ENCODE results near the gene ACTR3.

Gene ACTR3

DNA sequence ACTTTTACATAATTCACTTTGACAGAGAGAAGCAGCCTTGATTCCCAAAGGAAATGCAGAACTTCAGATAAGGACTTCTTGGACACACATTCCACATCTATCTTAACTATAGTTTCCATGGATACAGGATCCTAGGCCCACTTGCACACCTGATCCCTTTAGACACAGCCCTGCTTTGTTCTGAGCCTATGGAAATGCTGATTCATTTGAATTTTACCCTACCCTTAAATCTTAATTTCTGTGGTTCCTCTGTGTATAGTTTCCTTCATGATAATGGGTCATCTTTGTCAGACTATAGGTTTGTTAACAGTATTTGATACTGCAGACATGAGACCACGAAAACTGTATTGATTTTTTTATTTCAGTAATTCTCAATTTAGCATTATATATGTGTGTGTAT is 77.4 kb downstream of the ACTR3 start:
- DNase-seq: no peak

DNA sequence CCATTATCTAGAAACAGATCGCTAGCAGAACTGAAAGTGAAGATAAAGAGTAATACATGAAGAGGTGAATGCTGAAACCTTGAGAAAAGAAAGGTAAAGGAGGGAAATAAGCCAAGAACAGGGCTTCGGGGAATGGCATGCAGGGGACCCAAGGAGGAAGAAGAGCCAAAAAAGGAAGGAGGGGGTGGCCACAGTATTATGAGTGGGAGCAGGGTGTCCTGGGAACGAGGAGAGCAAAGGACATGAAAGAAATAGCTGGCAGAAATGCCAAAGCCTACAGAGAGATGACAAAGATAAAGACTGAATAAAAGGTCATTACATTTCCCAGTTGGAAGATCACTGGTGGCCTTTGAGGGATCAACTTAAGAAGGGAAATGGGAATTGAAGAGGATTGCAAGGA is 82.9 kb downstream of the ACTR3 start:
- DNase-seq: no peak

DNA sequence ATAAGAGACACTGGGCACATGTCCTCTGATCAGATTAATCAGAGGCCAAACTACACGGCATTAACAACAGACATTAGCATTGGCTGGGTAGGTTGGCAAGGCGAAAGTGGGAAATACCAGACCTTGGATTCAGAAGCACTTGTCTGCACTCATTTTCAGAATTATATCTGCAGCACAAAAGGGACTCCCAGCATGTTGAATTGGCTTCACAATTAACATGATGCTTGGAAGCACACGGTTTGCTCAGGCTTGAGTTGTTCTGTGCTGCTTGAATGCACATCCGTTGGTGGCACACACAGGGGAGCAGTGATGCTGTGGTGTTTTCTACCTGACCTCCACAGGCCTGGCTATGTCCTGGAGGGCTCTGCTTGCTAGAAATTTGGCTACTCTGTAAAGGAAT is 83.9 kb downstream of the ACTR3 start:
- DNase-seq: no peak

DNA sequence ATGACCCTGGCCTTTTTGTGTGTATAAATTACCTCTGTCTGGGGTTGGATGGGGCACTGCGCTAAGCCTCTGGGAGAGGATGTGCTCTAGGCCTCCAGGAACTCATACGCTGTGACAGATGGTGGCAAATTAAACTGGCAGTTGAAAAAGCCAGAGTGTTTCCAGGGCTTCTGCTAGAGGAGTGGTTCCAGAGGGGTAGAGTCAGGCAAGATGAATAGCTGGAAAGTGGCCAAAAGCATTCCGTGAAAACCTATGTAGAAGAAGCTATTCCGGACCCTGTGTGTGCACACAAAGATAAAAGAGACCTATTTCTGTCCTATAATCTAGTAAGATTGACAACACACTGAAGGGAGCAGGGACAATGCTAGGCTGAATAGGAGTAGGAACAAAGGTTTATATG is 84.8 kb downstream of the ACTR3 start:
- DNase-seq: no peak

DNA sequence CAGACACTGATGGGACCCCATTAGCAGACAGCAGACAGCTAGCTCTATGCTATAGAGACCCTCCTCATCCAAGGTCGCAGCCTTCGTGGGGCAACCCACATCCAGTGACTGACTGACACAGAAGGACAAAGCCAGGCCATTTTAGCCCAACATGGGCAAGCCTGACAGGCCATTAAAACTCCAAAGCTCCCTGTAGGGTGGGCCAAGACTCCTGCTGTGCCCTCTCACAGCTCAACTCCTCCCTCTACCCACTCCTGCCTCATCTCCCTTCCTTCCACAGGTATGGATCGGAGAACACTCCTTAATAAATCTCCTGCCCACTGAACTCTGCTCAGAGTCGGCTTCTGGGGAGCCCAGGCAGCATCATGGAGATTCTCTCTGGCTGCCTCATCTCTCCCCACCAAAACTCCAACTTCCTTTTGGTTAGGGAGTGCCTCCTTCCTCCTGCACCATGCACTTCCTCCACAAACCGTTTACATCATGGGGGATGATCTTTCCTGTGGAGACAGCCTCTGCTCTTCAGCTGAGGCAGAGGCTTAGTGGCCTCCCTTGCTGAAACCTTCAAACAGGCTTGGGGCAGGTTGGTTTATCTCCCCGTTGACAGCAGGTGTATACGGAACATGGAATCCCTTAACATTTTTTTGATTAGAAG is 86.5 kb downstream of the ACTR3 start:
- no peak for DNase-seq

DNA sequence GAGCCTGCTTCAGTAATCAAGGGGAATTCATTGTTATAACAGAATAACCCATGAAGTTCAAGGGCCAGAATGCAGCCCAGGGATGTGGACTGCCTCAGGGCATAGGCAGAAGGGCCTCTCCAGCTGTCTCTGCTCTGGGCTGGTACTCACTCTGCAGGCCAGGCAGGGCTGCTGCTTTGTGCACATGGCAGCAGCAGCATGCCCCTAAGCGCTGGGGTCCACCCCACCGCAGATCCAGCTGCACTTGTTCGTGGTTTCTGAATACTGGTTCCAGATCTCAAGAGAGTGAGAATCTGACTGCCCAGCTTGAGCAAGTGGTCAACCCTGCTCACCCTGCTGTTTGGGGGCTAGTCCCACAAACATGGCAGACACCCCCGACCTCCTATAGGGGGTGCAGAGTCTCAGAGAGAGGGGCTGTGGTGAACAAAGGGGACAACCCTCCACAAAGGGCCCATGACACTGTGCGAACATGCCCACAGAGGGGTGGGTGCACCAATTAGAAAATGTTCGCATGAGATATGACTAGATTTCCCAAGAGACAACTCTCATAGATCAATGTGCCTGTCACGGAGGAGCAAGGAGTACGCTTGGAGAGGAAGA is 87.3 kb downstream of the ACTR3 start:
- no peak for DNase-seq

DNA sequence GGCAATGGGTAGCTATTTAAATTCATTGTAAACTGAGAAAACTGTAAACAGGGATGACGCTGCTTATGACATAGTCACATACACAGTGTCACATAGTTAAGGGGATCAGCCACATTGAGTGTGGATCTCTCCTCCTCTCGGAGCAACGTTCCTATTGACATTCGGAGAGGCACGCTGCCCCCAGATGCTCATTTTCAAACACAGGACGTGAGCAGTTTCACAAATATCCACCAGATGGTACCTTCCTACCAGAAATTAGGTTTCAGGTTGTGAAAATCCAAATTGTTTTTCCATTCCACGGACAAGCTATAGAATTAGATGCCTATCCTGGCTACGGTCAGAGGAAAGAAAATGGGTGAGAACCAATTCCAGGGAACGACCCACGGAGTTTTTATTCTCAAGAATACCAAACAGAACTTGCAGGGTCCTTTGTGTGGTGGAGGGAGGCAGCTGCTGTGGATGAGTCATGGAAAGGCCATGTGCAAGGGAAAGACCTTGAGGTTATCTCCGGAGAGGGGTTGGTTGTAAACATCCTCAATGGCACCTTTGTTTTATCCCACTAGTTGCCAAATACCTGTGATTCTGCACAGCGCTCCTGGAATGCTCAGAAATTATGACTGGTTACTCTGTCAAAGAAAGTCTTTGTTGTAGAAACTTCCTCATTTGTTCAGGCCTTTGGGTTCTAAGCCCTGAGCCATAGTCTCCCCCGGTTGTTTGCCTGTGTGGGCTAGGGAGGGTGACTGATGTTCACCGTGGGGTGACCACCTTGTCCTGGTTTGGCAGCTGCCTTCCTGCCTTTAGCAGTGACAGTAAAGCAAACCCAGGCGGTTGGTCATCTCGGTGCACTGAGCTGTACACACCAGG is 88.0 kb downstream of the ACTR3 start:
- no peak for DNase-seq

DNA sequence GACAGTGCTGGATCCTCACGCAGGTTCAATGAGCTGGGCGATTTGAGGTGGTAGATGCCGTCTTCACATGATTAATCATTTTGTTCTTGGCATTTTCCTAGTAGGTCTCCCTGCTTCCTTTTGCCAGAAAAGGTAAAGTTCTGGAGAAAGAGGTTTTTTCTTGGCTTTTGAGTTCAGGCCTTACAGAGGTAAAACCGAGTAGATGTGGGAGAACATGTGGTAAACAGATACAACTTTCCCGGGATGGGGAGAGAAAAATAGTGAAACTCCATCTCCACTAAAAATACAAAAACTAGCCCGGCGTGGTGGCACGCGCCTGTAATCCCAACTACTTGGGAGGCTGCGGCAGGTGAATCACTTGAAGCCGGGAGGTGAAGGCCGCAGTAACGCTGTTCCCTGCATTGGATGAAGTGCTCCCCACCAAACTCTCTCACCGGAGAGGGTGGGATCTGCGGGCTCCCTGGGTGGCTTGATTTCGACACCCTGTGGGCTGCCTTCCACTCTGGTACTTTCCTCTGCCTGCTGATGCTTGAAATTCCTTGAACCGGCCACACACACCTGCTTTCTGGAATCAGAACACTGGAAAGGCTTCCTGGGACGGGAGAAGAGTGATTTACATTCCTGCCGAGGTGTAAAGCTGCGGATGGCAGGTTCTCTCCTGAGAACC is 88.8 kb downstream of the ACTR3 start:
- DNase-seq: no peak

DNA sequence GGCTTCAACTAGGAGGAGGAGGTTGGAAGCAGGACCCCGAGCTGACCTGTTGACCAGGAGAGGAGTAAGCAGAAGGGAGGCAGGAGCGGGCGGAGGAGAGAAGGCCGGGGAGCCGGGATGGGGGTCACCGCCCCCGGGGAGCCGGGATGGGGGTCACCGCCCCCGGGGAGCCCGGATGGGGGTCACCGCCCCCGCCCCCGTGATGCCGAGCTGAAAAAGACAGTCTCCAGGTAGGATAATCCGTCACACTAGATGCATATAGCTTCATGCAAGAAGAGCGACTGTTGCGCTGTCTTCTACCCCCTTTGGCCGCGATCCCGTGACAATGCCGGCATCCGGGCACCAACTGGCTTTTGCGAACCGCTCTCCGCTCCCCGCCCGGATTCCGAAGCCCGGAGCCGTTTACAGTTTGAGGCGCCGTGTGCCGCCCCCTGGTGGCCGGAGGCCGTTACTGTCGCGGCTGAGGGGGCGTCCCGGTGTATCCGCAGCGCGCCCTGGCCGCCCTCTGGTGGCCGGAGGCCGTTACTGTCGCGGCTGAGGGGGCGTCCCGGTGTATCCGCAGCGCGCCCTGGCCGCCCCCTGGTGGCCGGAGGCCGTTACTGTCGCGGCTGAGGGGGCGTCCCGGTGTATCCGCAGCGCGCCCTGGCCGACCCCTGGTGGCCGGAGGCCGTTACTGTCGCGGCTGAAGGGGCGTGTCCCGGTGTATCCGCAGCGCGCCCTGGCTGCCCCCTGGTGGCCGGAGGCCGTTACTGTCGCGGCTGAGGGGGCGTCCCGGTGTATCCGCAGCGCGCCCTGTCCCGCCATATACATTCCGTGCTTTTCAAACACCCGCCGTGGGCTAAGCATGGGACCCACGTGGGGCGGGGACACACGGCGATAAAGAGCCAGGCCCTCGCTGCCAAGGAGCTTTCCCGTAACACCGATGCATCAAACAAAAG is 89.6 kb downstream of the ACTR3 start:
- no peak for DNase-seq

DNA sequence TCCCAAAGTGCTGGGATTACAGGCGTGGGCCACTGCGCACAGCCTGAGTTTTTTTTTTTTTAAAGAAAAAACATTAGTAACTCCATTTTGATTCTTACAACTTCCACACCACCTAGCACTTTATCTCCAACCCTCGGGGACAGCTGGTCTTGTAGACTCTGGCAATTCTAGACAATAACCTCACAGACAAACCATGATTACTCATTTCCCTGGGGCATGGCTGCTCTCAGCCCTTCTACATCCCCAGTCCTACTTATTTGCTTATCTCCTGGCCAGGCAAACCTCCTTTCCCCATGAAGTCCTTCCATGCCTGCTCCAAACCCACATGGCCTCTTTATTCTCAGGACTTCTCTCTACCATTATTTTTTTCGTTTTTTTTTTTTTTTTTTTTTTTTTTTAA is 91.1 kb downstream of the ACTR3 start:
- DNase-seq: no peak

DNA sequence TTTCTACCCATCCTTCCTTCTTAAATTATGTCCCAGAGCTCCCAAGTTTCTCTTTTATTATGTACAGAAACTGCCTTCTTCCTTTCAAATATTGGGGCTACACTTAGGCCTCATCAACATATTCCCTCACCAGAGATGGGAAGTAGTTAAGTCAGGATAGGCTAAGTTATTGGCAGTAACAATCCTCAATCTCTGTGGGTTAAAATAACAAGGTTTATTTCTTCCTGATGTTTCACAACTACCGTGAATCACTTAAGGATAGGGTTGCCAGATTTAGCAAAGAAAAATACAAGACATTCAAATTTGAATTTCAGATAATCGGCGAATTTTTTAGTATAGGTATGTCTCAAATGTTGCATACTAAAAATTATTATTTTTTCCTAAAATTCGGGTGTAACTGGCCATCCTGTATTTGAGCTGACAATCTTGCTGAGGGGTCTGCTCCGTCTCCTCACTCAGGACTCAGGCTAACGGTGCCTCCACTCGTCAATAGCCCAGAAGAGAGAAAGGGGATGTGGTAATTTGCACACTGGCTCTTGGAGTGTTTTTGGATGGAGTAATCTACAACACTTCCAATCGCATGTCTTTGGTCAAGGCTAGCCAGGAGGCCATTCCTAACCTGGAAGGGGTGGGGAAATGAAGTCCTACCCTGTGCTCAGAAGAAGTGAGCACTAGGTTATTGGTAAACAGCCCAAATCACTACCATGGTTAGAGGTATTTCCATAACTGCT is 91.7 kb downstream of the ACTR3 start:
- DNase-seq: no peak

DNA sequence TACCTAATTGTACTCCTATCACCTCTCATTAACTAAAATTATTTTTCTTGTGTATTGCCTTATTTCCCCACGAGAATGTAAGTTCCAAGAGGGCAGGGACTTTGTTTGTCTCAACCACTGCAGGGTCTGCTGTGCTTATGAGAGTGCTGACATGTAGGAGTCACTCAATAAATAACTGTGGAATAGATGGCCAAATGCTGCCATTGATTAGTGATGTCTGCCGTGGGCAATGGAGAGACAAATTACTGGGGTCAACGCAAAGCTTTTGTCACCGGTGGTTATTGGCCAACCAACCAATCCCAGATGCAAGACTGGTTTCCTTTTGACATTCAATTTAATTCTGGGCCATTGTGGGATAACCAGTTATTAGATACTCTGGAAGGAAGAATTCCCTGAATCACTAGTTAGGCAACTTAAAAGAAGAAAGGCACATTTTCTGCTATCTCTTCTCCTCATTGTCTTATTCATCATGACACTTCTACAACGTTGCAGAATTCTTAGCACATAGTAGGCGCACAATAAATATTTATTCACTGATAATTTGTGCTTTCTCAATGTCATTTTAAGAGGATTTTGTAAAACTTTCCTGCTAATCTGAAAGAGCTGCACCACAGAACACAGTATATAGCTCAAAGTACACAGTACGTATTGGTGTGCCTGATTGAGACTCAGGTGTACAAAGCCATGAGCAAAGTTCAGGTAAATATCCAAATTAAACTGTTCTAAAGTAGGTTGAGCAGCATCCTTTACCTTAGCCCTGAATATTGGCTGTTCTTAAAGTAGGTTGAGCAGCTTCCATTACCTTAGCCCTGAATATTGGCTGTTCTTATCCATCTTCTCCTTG is 95.9 kb downstream of the ACTR3 start:
- no peak for DNase-seq

DNA sequence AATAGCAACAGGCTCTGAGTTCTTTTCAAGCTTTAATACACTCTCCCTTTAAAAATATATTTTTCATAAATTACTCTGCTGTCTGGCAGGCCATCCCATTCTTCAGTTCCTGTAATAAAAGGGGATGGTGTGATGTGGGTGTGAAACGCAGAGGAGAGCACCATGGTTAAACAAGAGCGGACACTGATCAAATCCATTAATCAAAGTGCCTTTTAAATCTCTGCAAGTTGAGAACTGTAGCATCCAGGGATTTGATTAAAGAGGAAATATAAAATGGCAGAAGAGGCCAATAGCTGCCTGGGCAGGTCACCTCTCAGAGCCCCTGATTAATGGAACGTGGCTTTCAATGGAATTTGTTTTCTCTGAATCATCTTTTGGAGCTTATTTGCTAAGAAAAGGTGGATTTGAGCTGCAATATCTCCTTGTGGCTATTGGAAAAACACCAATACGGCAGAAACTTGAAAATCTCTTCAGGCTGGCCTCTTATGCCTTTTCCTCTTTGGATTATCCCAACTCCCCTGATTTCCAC is 96.9 kb downstream of the ACTR3 start:
- DNase-seq: no peak

DNA sequence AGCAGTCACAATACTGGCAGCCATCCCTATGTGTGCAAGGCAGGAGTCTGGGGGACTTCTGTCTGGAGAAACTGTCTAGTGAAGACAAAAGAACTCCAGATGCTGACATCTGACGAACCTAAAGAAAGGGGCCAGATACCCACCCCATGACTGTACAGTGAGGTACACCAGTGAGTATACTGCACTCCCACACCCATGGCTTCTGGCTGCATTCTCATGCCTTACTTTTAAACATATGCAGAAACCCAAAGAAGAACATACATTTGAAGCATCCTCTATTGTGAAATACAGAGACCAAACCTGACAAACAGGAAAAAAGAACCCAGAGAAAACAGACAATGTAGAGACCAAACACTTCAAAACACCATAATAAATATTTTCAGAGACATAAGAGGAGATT is 102.2 kb downstream of the ACTR3 start:
- DNase-seq: no peak

DNA sequence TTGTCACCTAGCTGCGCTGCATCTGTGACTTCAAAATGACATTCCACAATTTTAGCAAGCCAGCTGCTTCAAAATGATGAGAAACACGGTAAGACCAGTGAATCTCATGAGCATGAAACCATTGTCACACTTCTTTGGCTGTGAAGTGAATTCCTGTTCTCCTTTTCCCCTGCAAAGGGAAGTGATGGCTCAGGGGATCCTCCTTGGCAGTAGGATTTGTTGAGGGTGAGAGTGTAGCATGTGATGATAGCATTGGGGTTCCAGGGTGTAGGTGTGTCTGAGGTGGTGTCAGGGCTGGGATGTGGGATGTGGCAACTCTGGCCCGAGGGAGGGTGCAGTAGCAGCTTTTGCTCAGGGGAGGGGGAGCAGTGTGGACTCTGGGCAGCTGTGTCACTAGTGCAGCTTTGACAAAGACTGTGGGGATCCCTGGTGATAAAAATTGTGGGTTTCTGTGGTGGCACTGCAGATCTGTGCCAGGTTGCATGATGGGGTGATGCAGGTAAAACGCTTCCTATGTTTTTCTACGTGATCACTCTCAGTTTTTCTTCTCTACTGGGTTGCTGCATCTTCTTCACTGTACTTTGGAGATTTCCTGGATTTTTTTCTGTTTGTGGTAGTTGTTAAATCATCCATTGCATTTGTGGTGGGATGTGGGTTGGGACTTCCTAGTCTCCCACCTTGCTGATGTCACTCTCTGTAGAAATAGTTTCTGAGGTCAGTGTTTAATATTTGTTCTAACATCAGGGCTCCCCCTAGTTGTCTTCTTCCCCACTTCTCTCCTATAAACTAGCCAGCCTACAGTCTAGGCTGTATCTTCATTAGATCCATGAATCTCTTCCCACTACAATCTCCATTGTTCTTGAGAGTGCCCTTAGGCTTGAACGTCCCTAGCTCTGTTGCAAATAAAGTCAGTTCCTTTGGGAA is 107.0 kb downstream of the ACTR3 start:
- no peak for DNase-seq

DNA sequence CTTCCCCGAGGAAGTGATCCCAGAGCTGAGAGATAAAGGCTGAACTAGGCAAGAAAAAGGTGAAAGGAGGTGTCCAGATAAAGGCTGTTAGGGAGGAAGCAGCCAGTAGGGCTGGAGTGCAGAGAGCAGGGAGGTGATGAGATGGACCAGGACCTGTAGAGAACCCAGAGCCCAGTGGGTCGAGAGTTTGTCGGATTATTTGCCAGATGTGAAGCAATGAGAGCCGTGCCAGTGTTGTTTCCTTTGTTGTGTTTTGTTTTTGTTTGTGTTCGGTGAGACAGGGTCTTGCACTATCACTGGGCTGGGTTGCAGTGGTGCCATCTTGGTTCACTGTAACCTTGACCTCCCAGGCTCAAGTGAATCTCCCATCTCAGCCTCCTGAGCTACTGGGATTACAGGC is 111.3 kb downstream of the ACTR3 start:
- DNase-seq: no peak

DNA sequence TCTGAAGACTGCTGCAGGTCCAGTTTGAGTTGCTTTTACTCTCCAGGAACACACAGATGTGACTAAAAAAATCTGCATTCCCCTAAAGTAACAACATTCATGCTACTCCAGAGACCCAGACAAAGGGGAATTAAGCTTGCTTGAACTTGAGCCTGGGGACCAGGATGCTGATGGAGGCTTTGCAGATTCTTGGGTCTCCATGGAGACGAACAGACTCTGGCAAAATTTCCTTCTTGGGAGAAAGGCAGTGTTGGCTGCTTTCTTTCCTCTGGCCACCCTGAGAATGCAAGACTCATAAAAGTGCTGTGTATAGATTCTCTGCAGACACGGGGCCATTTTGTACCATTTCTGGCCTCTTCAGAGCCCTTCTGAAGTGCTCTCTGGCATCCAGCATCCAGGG is 112.0 kb downstream of the ACTR3 start:
- DNase-seq: no peak

DNA sequence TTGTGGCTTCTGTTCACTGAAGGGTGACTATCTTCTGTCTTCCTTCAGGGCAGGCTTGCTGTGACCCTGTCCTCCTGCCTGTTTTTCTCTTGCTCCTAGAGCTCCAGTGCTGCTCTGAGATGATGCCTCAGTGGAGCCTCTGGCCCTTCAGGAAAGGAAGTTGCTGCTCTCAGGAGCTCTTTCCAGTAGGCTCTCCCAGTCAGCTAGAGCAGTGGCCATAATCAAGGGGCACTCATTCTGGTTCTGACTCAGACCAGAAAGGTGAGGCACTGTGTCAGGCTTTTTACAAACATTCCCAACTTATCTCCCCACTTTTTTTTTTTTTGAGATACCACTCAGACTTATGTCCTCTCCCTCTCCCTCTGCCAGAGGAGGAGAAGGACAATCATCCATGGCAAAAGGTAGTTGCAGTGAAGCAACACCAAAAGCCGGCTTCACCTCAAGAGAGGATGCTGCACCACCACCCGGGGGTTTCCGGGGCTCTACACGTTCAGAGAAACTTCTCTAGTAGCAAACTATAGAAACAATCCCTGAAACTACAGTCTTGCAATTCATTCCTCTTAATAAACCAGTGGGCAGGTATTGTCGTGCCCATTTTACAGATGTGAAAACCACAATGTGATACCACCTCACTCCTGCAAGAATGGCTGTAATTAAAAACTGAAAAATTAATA is 115.4 kb downstream of the ACTR3 start:
- DNase-seq: no peak

DNA sequence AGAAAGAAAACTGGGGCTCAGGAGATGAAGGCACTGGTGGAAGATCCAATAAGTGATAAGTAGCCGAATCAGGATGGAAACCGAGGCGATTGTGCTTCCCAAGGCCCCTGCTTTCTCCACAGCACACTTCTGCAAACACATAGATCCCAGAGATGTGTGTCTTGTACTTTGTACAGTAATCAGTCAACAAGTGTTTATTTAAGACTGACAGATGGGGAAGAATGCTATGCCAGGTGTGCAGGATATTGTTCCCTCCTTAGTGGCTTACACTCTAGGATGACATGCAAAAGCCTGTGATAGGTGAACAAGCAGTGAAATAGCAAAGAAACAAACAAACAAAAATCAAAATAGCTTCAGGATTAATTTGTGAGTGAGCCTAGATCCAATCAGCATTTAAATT is 116.6 kb downstream of the ACTR3 start:
- DNase-seq: no peak
